Activated CD8-positive, alpha-beta T cell treated with anti-CD3 and anti-CD28 coated beads for 36 hours (primary cell): Measurements from ENCODE around the gene DMAC2L. TPM values are rescaled to one million over a fixed set of nuclear protein-coding genes. Genes with fewer than 3 reads are reported as not detected.

Experiments used
- ATAC-seq: fragments of 200-7000 bp; cut with Tn5 transposase; one replicate; pipeline ENCODE4 v1.10.0; 2021; ENCODE audit warnings: mild to moderate bottlenecking, moderate library complexity
- CTCF ChIA-PET: fragments of 350-600 bp; sonication (Branson Sonifier 250); formaldehyde crosslinking; loops from one replicate; lab custom pipeline; 2021; ENCODE audit warnings: antibody characterized with exemption; lab: Charles Lee
- POLR2A ChIA-PET: fragments of 350-600 bp; sonication (Branson Sonifier 250); formaldehyde crosslinking; loops from one replicate; lab custom pipeline; 2021; ENCODE audit warnings: antibody characterized with exemption; lab: Charles Lee
- DNase-seq: peaks from one replicate; pipeline ENCODE4 v3.0.0-alpha.2; 2020
- H3K27ac Mint-ChIP-seq: one replicate; pipeline ENCODE4 v1.8.0; 2021; ENCODE audit warnings: mild to moderate bottlenecking, mixed read lengths
- H3K27me3 Mint-ChIP-seq: one replicate; pipeline ENCODE4 v1.8.0; 2021; ENCODE audit warnings: mixed read lengths
- H3K36me3 Mint-ChIP-seq: one replicate; pipeline ENCODE4 v1.8.0; 2021; ENCODE audit warnings: low read depth, mixed read lengths
- H3K4me1 Mint-ChIP-seq: one replicate; pipeline ENCODE4 v1.8.0; 2021; ENCODE audit warnings: low read depth, mixed read lengths
- H3K4me3 Mint-ChIP-seq: one replicate; pipeline ENCODE4 v1.8.0; 2021; ENCODE audit warnings: mild to moderate bottlenecking, moderate library complexity, mixed read lengths
- H3K9me3 Mint-ChIP-seq: one replicate; pipeline ENCODE4 v1.8.0; 2021; ENCODE audit warnings: mixed read lengths
- CTCF ChIP-seq: fragments of 200-600 bp; IDR thresholded peaks from one replicate; pipeline ENCODE4 v1.8.0; 2022; ENCODE audit warnings: antibody characterized with exemption, mild to moderate bottlenecking
- intact Hi-C: fragments of 100-400 bp; cut with micrococcal nuclease; formaldehyde crosslinking; loops from one replicate; pipeline ENCODE4 v1.10.0; 2022
- total RNA-seq, 2 experiments: library from RNA; stranded (reverse); gene quantifications; one replicate each; pipeline ENCODE4 v1.2.3, GENCODE V29; 2021

DMAC2L gene
- total RNA-seq, 2 experiments from 2014 or later, result 15.5 to 17.6 TPM

- ATAC-seq (peak; percentile 29), DNase-seq (peak; percentile 79)
- ChIA-PET CTCF (interaction anchor here (0.6 to 3.1 kb wide), 10 partner anchors 13 to 433 kb away, joined by 3 to 15 read pairs (median 4); partner anchors contain the start of genes CDKL1 and MAP4K5), POLR2A (interaction anchor here (0.7 to 0.9 kb wide), 2 partner anchors 90 to 190 kb away, joined by 3 to 4 read pairs; partner anchors contain the start of gene MAP4K5)
- peak; percentile 29 for TF ChIP-seq CTCF
- Mint-ChIP-seq H3K4me1 (peaks cover 26% of the 10 kb centered on the region), H3K27ac (no peak overlapping the region), H3K36me3 (no peaks in the 10 kb centered on the region), H3K9me3 (no peaks in the 10 kb centered on the region), H3K27me3 (no peaks in the 10 kb centered on the region), H3K4me3 (no peak overlapping the region)
- intact Hi-C loops, result no loop called here
These were observed 30.3 kb downstream of the DMAC2L start for GRCh38 chr14:50342221-50343078.

- CTCF ChIA-PET, result interaction anchor here (1.1 to 3.6 kb wide), 6 partner anchors 20 to 189 kb away, joined by 4 to 14 read pairs (median 6); partner anchors contain the start of genes CDKL1 and MAP4K5
These were observed 31.3 kb downstream of the DMAC2L start for GRCh38 chr14:50343434-50343833.

GRCh38 chr14:50344116-50344775, 32.1 kb downstream of the DMAC2L start:
- intact Hi-C loops, result loop anchor here (2.0 kb wide), 1 partner anchor 189 kb away; the partner anchor contains the start of gene MAP4K5
- H3K27ac Mint-ChIP-seq, result peak overlapping the region; percentile 34
- DNase-seq (peak; percentile 91), ATAC-seq (peak; percentile 96)
- H3K4me1 Mint-ChIP-seq, result peaks cover 26% of the 10 kb centered on the region
- CTCF ChIA-PET, result interaction anchor here (1.0 to 3.6 kb wide), 6 partner anchors 19 to 199 kb away, joined by 3 to 14 read pairs (median 5); partner anchors contain the start of genes CDKL1 and MAP4K5
- no peaks in the 10 kb centered on the region for H3K27me3 Mint-ChIP-seq
- no peaks in the 10 kb centered on the region for H3K36me3 Mint-ChIP-seq
- POLR2A ChIA-PET, result interaction anchor here (0.7 to 2.1 kb wide), 5 partner anchors 19 to 215 kb away, joined by 3 to 7 read pairs (median 5); partner anchors contain the start of gene CDKL1
- TF ChIP-seq CTCF, result no peak
- H3K4me3 Mint-ChIP-seq, result no peak overlapping the region
- H3K9me3 Mint-ChIP-seq, result no peaks in the 10 kb centered on the region

More at GRCh38 chr14:50343434-50343833, 31.3 kb downstream of the DMAC2L start:
- Mint-ChIP-seq H3K27ac (no peak overlapping the region), H3K9me3 (no peaks in the 10 kb centered on the region), H3K36me3 (no peaks in the 10 kb centered on the region), H3K4me3 (no peak overlapping the region), H3K27me3 (no peaks in the 10 kb centered on the region), H3K4me1 (peaks cover 26% of the 10 kb centered on the region)
- DNase-seq, result no peak
- intact Hi-C loops, result no loop called here
- TF ChIP-seq CTCF, result no peak
- ATAC-seq, result no peak
- POLR2A ChIA-PET, result interaction anchor here (1.2 to 2.1 kb wide), 3 partner anchors 54 to 181 kb away, joined by 3 to 7 read pairs (median 4); partner anchors contain the start of gene CDKL1

- H3K4me1 Mint-ChIP-seq, result peaks cover 26% of the 10 kb centered on the region
- H3K27me3 Mint-ChIP-seq, result no peaks in the 10 kb centered on the region
- H3K36me3 Mint-ChIP-seq, result no peaks in the 10 kb centered on the region
- no peaks in the 10 kb centered on the region for H3K9me3 Mint-ChIP-seq
- intact Hi-C loops, result loop anchor here (2.0 kb wide), 1 partner anchor 188 kb away; the partner anchor contains the start of gene MAP4K5
- ATAC-seq (no peak), DNase-seq (no peak)
- no peak overlapping the region for H3K27ac Mint-ChIP-seq
- no peak overlapping the region for H3K4me3 Mint-ChIP-seq
- ChIA-PET CTCF (interaction anchor here (1.0 to 3.6 kb wide), 7 partner anchors 12 to 198 kb away, joined by 3 to 14 read pairs (median 5); partner anchors contain the start of gene MAP4K5), POLR2A (interaction anchor here (0.7 to 2.1 kb wide), 3 partner anchors 18 to 214 kb away, joined by 5 to 7 read pairs (median 6); partner anchors contain the start of gene CDKL1)
- TF ChIP-seq CTCF, result no peak
These were observed 32.9 kb downstream of the DMAC2L start for GRCh38 chr14:50344876-50345563.
